ENCODE data around the gene SETD5.

The SETD5 gene

DNA sequence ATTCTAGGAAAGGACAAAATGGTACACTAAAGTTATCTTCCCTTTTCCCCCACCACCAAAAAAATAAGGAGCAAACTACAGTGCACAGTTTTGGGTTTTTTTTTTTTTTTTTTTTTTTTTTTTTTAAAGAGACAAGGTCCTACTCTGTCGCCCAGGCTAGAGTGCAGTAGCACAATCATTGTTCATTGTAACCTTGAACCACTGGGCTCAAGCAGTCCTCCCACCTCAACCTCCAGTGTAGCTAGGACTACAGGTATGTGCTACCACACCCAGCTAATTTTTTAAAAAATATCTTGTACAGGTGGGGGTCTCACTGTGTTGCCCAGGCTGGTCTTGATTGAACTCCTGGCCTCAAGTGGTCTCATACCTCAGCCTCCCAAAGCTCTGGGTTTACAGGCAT, 14.9 kb downstream of the SETD5 start:
- no peak for DNase-seq

DNA sequence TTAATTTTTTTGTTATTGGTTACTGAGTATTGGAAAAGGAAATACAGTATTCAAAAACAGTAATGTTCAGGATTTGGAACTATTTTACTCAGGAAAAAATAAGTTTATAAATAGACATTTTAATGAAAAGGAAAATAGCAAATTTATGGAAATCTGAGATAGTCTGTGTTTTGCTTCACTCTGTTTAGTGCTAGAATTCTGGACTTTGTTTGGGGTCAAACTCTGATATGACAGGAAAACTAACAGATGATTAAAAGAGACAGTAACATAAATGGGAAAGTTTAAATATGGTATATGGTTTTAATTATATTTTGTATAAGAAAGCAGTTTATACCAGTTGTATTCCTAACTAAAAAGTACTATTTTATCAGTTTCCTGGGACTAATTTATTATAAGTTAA, 17.4 kb downstream of the SETD5 start:
- no peak for DNase-seq

DNA sequence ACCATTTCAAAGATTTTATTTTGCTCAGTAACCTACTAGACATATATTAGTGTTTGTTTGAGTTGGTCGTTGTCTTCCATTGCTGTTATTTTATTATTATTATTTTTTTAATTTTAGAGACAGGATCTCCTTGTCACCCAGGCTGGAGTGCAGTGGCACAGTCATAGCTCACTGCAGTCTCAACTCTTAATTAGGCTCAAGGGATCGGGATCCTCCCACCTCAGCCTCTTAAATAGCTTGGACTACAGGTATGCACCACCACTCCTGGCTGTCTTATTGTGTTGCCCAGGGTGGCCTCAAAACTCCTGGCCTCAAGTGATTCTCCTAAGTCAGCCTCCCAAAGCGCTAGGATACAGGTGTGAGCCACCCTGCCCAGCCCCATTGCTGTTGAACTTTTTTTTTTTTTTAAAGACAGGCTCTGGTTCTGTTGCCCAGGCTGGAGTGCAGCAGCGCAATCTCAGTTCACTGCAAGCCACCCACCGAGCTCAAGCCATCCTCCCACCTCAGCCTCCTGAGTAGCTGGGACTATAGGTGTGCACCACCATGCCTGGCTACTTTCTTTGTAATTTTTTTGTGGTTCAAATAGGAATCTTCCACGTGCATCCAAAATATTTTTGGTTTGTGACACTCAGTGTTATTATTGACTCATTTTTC, 18.2 kb downstream of the SETD5 start:
- no peak for DNase-seq

DNA sequence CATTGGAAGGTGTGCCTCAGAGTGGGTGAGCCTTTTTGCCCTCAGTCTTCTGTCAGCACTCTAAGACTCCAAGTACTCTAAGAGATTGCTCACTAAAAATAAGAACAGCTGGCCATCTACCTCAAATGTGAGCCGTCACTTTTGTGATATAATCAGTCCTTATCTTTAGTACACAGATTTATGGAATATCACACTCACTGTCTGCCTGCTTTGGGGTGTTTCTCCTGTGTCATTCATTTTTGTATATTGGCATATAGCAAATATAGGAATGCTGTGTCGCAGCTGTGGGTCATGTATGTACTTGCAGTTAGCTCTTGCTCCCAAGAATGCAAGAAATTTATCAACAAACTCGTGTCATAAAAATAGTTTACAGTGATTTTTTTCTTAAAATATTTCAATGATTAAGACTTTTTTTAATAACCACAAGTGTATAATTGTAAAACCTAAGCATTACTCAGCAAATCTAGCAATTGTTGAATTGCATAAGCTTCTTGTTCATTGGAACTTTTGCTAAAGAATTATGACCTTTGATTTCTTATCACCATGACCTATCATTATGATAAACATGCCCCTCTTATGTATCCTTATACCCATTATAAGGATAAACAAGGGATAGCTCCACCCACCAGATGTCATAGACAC, 18.8 kb downstream of the SETD5 start:
- no peak for DNase-seq

DNA sequence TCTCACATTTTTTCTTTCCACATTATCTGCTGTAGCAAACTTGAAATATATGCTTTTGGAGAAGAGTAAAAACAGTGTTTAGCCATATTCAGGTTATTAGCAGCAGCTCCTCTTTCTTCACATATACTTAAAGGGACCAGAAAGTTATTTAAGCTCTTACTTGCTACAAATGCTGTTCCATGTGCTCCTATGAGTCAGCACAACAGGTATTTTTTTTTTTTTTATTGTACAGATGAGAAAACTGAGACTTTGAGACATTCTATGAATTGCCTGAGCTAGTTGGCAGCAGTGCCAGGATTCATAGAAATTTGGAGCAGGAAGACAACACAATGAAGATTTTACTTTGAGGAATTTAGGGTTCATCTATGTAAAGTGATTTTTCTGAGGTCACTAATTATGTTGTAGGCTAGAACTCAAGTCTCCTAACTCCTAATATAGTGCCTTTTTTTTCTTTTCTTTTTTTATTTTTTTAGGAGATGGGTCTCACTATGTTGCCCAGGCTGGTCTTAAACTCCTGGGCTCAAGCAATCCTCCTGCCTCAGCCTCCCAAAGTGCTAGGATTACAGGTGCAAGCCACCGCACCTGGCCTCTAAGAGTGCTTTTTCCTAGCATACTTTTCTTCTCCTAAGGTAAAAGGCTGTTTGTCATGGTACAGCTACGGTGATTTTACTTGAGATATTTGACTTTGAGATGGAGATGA, 23.6 kb downstream of the SETD5 start:
- DNase-seq: peak in 1 of 2 experiments; percentile 33

DNA sequence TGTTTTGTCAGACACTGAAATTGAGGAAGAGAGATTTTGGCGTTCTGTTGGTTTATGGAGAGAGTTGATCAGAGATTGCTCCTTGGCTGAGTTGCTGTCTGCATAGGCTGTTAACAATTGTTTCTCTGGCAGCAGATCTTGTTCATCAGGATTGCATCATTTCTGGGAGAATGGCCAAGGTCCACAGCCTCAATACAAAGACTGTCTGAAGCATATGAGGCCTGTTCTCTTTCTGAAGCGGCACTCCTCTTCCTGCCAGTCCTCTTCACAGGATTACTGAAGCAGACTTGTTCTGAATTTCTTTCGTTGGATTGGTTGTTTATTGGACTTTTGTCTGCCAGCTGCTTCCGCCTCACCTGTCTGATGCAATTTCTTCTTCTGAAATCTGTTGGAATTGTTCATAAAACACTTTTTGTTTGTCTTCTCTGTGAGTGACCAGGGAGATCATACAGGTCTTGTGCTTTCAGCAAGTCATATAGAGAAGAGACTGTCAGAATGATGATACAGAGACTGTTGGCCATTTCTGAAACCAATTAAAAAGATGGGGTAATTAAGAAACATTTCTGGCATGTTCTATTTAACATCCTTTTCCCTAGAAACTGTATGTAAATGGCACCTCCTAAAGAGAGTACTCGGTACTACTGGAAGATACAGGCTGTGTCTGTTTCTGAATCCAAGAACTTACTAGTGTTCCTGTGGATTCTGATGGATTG, 25.5 kb downstream of the SETD5 start:
- DNase-seq: peak; percentile 64 to 94

DNA sequence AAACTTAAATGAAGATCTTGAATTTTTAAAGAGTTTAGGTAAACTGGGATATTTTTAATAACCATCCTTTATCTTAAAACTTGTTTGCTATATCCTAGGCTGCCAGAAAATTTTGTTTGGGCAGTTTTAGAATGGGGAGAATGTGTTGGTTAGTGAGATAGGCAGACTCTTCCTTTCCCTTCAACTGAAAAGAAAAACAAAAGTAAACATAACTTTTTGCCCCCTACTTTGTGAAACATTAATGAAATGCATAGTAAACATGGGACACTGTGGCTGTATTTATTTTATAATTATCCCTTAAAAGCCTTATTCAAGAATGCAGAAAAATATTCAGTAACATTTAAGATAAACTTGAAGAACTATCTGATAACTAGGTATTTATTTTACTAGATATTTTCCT, 31.0 kb downstream of the SETD5 start:
- DNase-seq: no peak

DNA sequence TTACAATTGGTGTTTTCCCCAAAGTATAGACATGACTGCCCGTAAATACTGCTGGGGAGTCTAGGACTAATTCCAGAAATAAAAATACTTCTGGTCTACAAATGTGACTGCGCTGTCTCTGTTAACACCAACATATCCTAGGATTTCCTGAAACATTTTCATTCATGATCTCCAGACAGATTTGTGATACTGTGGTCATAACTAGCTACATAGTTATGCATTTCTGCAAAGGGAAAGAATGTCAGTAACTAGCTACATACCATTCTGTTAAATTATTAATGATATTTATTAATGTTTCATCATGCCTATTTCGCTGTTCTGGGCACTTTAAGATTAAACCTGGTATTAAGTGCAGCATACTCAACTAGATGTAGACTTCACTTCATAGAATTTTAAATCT, 33.3 kb downstream of the SETD5 start:
- no peak for DNase-seq

DNA sequence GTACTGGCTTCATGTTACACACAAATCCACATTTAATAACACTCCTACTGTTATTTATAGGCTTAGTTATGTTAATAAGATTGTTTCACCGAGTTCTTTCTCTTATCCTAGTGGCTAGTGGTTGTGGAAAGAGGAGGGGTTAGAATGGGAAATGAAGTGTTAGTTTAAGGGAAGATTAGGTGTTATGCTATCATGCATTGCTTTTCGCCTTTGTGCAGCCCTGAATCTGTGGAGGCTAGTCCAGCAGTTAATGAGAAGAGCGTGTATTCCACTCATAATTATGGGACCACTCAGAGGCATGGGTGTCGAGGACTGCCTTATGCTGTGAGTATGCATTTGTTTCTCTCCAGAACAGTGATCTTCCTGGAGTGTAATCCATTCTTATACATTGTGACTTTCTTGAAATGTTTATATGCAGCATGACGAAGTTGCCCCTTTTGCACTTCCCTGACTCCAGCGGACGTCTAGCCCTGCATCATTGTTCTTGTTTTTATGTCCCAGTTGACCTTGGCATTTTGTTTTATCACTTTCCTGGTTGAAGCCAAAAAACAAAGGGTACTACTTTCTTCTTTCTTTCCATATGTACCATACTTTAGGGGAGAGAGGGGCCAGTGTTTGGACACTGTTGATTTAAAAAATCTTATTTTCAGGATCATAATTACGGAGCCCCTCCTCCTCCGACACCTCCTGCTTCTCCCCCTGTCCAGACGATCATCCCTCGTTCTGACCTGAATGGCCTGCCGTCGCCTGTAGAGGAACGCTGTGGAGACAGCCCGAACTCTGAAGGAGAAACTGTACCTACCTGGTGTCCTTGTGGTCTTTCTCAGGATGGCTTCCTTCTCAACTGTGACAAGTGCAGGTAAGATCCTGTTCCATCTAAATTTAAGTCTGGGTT, 36.5 kb downstream of the SETD5 start:
- no peak for DNase-seq

DNA sequence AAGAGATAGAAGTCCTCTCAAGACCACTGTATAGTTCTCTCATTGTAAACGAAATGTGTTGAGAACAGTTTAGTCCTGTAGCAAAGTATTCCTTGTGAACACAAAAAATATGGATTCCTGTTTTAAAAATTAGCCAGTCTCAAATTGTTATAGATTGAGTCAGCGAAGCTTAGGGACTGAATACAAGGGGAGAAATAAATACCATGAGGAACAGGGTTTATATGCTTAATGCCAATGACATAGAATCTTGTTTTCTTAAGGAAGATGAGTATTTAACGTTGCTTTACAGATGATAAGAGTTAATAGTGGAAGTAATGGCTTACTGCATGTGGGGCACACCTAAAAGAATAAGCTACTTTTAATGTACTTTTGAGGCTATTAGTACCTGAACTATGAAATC, 37.9 kb downstream of the SETD5 start:
- DNase-seq: no peak

DNA sequence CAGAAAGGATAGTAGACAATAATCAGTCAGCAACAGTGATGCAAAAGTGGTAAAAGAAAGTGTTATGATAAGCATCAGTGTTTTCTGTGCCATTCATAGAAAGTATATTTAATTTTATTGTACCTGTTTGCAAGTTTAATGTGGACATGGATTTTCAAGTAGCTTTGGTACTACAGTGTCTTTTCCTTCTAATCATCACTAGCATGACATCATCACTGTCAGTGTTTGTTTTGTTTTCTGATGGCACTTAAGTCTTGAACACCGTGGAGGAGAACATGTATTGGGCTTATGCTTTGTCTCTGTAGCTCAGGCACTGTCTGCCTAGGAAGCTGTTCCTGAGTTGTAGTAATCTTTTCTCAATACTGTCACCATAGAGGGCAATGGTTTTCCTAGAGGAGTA, 41.9 kb downstream of the SETD5 start:
- DNase-seq: no peak

DNA sequence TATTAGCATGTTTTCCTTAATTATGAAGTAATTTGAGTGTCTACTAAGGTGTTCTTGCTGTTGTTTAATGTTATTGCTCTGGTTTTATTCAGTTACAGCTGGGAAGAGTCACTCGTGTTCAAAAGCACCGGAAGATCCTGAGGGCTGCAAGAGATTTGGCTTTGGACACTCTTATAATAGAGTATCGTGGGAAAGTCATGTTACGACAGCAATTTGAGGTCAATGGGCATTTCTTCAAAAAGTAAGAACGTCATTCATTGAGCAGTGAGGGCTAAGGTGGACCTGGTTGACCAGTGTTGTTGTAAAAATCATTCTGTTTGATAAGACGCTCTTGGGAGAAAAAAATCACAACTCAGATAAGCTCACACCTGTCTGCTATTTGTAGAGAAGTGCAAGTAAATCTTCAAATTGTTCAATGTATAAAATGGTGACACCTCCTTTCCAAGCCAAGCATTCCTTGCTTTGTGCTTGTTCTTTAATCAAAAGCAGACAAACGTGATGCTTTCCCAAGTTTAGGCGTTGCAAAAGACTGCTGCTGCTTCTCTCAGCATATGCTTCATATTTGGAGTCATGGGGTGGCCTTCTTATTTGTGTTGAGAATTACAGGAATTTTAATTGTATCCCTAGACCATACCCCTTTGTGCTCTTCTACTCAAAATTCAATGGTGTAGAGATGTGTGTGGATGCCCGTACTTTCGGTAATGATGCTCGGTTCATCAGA, 44.2 kb downstream of the SETD5 start:
- no peak for DNase-seq

DNA sequence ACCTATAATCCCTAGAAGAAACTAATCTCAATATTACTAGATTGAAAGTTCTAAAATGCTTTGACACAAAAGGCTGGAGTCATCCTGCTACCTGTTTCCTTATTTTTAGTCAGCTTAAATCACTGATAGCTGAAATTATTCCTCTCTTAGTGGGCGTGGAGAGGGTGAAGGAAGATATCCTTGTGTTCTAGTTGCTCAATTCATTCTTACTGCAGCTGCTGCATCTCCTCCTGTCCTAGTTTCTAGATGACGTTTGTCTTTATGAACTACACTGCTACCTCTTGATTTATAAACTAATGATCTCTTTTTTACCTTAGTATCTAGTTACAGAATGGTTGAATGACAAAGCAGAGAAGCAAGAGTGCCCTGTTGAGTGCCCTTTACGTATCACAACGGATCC, 50.7 kb downstream of the SETD5 start:
- DNase-seq: no peak

DNA sequence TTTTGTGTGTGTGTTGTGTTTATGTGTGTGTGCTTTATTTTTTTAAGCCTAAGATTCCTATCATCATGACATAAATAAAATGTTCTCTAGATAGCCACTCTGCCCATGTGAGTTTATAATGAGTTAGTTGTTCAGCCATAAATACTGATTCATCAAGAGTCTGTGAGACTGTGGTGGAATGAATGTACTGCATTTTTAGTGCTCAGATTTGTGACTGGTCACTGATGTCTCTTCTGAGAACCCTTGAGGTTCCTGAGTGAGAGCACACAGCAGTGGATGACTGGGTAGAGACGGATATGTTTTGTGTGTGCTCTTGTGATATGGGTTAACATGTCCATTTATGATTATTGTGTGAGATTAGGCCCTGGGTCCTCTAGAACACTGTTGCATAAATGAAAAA, 51.2 kb downstream of the SETD5 start:
- no peak for DNase-seq

DNA sequence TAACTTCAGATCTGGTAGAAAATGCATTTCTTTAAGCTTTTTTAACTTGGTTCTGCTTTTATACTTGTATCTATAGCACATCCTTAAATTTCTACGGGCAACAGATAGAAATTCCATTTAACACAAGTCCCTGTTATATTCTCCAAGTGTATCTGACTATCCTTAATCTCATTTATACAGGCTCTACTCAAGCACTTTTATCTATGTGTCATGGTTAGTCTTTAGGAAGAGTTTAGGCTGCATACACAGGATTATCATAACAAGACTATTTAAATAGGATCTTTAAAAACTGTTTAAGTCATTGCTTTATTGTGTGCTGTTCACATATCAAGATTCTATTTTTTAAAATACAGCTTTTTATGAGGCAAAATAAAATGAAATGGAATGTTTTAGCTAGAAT, 52.7 kb downstream of the SETD5 start:
- no peak for DNase-seq

DNA sequence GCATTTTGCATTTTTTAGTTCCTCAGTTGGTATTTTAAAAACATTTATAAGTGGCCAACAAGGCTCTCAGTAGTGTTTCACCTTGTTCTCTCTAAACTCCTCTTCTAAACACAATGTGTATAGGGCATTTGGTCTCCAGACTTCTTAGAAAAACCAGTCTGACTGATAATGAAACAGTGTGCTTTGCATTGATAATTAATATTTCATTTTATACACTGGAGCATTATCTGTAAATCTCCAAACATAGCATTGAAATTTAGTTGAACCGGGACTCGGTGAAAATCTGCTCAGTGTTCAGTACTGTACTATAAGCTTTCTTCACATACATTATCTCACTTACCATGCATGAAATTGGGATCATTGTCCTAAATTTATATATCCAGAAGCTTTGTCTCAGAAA, 53.6 kb downstream of the SETD5 start:
- DNase-seq: no peak

DNA sequence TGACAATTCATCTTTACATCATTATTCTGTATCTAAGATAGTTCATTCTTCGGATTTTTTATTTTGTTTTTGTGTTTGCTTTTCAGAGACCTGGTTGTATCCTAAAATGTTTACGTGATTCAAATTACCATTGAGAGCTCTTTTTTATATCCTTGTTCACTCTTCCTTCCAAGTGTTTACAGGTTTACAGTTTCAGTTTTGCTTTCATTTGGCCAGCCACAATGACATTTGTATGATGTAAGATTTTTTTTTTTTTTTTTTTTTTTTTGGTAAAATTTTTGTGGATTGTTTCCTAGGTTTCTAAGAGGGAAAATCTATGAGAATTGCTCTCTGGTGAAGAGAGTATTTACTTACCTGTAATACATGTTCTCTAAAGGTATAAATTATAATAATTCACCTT, 55.0 kb downstream of the SETD5 start:
- DNase-seq: peak in 1 of 2 experiments; percentile 20

DNA sequence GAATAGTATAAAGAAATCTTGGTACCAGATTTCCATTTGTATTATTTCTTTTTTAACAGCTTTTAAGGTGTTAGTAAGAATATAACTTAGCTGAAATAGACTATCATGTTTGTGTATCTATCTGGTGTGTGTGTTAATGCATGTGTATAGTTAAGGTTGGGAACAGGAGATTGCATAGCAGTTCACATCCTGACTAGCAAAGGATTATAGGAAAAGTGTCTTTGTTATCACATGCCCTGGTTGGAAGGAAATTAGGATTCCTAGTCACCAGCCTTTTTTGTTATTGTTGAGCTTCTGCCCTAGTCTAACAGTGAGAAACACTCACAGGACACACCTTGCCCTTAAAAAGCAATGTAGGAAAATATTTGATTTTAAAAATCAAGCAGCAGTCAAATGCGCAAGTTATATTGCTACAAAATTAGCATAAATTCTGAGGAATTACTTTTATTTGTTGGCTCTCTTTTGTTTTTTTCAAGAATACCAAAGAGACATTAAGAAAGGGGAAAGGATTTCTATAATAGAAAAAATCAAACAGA, 58.2 kb downstream of the SETD5 start:
- no peak for DNase-seq

DNA sequence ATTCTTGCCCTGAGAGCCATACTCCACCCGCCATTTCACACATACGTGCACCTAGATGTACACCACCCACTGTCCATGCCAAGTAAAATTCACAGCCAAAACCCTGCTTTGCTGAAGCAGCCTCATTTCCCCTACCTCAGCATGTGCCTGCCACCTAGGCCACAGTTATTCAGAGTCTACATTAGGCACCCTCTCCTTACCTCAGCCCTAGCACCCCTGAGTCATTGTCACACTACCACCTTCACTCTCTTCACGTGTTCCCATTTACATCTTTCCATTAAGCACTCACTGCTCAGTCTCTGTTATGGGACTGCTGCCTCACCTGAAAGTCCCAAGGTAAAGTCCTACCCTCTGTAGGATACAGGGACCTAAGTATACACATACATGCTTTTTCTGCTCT, 70.0 kb downstream of the SETD5 start:
- no peak for DNase-seq

DNA sequence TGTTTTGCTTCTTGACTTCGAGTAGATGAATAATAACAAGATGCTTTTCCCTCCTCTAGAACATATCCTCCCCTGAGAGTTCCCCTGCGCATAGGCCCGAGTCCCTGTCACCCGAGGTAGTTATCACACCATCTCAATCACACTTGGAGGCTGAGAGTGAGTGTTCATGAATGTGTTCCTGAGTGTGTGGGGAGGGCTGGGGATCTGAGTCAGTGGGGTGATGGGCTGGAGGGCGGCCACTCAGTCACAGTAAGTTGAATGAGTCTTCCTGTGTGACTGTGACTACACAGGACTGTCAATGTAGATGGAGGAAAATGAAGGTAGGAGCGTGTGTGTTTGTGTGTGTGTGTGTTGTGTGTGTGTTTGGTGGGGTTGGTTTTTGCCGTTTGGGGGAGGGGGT, 71.0 kb downstream of the SETD5 start:
- no peak for DNase-seq

DNA sequence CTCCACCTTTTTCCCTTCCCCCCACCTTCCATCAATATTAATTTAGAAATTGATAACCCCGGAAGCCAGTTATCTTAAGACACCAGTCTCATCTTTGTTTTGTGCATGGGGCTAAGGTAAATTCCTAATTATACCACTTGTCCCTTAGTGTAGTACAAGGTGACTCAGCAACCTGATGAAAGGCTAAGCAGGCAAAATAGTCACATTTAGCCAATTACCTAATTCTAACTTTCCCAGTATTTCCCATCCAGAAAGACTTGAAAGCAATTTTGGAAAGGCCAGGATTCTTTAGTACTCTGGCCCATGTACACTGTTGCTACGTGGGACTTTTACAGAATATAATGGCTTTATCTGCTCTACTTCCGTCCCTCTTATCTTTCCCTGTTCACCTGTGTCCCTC, 72.6 kb downstream of the SETD5 start:
- no peak for DNase-seq
